H1 (cell line): ENCODE measurements around the gene CEMIP2. TPM values are rescaled to one million over a fixed set of nuclear protein-coding genes. Genes with fewer than 3 reads are reported as not detected.

Source experiments
- BACH1 ChIP-seq: IDR thresholded peaks from 2 replicates; pipeline ENCODE4 v1.6.1; 2012; ENCODE audit warnings: low read length, improper control_type of control experiment
- RAD21 ChIP-seq, 2 experiments: IDR thresholded peaks in 1 of 2; conservative IDR thresholded peaks in 1 of 2; 2 replicates each; pipeline ENCODE4 v1.6.1; 2011; ENCODE audit warnings: low read depth in 2 of 2, low read length in 2 of 2, improper control_type of control experiment in 1 of 2, inconsistent platforms in 1 of 2, mild to moderate bottlenecking in 1 of 2, moderate library complexity in 1 of 2
- SP2 ChIP-seq: IDR thresholded peaks from 2 replicates; pipeline ENCODE4 v1.6.1; 2012; ENCODE audit warnings: mild to moderate bottlenecking, low read length, inconsistent platforms
- TAF7 ChIP-seq: optimal IDR thresholded peaks from 2 replicates; pipeline ENCODE3; 2011; ENCODE audit warnings: low read depth, mild to moderate bottlenecking, inconsistent platforms, low read length, moderate library complexity, borderline replicate concordance
- polyA plus RNA-seq, 7 experiments: library from polyadenylated mRNA; depleted of rRNA in 3 of 7; stranded (reverse) in 5 of 7; unstranded in 2 of 7; fragments of >200 nt in 5 of 7; fragments of 200-250 nt in 2 of 7; gene quantifications; 1 replicate in 5 of 7; 2 replicates in 1 of 7; 4 replicates in 1 of 7; pipeline versions ENCODE4 v1.2.1 to v1.2.3, GENCODE V29; 2011 to 2013; ENCODE audit warnings: missing spikeins in 2 of 7, mixed read lengths in 2 of 7
- total RNA-seq: library from RNA; stranded (reverse); fragmentation: NEBNext Ultra II Directional; extraction: Animal tissue kit (Norgen Biotek cat#: 25700); gene quantifications from 2 replicates; pipeline ENCODE4 v1.2.1, GENCODE V29; 2021

CEMIP2 gene
- total and polyA plus RNA-seq, 2 of the 8 experiments (the other 6 are each of a cell fraction or from before 2014, with no cell fraction given): 25.2 to 52.1 TPM

- TF ChIP-seq TAF7: no peak
- no peak for TF ChIP-seq SP2
- no peak for TF ChIP-seq RAD21 (IDR thresholded peaks at IDR 0.05 in 1 of 2, conservative IDR thresholded peaks at IDR 0.05 in 1 of 2; ENCODE audit: low read depth in 2 of 2, low read length in 2 of 2)
- TF ChIP-seq BACH1: no peak
These were observed 52.0 kb downstream of the CEMIP2 start (continued) for GRCh38 chr9:71716138-71716909.
